GM18526 (cell line): ENCODE results near the gene CPD.

Experiments
- POLR2A ChIP-seq: IDR thresholded peaks from 3 replicates; pipeline ENCODE4 v1.6.1; 2011; ENCODE audit not compliant: insufficient read length; ENCODE audit errors: extremely low read depth

CPD gene

GRCh38 chr17:30376621-30377452 is 1.9 kb upstream of the CPD start:
- TF ChIP-seq POLR2A = no peak

- TF ChIP-seq POLR2A = no peak
These were observed 1.0 kb upstream of the CPD start for GRCh38 chr17:30377574-30378240.

- TF ChIP-seq POLR2A = no peak
These were observed 394 bp upstream of the CPD start for GRCh38 chr17:30378241-30378824.

GRCh38 chr17:30379303-30379902 is 676 bp downstream of the CPD start:
- no peak for TF ChIP-seq POLR2A

DNA sequence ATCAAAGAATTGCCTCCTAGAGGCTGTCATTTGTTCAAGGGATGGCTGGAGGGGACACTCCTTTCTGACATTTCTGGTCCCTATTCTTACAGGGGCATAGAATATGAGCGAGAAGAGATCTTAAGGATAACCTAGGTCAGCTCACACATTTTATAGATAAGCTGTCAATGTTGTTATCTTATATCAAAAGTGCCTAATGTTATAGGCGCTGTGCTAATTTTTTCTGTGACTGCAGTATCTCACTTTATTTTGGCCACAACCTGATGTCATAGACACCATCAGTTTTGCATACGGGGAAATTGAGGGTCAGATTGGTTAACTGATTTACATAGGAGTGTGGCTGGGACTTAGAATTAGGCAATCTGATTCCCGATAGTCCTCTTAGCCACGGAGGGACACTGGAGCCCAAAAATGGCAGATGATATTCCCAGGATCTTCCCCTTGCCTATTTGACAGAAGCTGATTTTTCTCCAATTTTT is 1.2 kb downstream of the CPD start:
- TF ChIP-seq POLR2A = no peak

GRCh38 chr17:30380643-30381339 is 2.1 kb downstream of the CPD start:
- no peak for TF ChIP-seq POLR2A

DNA sequence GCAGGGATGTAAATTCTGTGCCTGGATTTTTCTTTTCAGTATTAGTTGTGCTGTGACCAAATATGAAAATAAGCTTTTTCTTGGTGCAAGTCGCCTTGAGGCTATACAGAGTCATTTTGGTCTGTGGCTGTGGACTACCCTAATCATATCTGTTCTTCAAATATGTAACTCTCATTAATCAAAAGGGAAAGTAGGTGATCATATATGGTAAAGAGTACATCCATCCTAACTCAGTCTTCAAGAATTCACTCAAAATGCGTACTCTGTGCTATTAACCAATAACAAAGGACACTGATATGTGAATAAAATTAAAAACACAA is 2.6 kb downstream of the CPD start:
- no peak for TF ChIP-seq POLR2A

GRCh38 chr17:30382345-30382744 is 3.6 kb downstream of the CPD start:
- TF ChIP-seq POLR2A = no peak

DNA sequence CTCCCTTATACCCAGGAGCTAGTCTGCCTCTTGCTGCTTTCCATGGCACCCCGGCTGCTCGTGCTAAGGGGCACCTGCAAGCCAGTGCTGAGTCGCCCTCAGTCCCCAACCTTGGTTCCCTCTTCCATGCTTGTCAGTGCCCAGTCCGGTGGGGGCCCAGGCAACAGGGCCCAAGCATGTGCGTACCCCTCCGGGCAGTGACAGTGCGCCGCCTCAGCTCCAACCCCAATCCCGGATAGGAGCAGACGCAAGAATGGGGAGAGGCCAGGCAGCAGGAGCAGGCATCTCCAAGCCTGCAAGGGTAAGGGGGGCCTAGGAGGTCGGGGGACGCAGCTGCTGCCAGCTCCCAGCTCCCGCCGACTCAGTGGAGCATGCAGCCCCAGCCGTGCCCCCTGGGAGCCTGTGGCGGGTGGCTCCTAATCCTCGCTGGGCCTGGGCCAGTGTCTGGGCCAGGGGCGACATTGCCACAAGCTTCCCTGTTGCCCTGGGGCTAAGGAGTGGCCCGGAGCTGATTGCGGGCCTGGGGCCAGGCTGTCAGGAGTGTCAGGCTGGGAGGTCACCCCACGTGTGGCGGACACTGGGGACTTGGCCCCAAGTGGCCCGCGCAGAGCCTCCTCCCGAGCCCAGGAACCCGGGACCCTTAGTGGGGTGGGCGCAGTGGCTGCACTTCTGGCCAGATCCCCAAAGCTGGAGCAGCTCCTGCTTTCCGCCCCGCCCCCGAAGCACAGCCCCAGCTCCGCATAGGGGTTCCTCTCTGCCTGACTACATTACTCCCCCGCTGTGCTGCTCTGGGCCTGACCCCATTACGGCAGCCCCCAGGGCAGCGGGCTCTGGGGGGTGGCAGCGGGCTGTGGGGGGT is 9.8 kb downstream of the CPD start:
- TF ChIP-seq POLR2A = no peak

- no peak for TF ChIP-seq POLR2A
These were observed 11.1 kb downstream of the CPD start for GRCh38 chr17:30389756-30390300.

- no peak for TF ChIP-seq POLR2A
These were observed 12.8 kb downstream of the CPD start for GRCh38 chr17:30391534-30391933.

DNA sequence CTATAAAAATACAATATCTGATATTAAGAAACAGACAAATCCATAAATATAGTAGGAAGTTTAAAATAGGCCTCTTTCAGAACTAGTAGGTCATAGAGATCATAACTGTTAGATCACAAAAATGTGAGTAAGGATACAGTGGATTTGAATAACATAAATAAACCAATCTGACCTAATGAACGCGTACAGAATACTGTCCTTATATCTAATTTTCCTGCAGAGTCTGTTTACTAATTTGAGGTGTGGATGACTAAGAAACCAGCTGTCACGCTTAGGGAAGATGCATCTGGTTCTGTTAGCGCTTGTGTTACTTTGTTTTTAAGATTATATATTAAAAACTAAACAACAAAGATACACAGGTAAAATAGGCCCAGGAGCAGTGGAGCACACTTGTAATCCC is 14.8 kb downstream of the CPD start:
- no peak for TF ChIP-seq POLR2A

DNA sequence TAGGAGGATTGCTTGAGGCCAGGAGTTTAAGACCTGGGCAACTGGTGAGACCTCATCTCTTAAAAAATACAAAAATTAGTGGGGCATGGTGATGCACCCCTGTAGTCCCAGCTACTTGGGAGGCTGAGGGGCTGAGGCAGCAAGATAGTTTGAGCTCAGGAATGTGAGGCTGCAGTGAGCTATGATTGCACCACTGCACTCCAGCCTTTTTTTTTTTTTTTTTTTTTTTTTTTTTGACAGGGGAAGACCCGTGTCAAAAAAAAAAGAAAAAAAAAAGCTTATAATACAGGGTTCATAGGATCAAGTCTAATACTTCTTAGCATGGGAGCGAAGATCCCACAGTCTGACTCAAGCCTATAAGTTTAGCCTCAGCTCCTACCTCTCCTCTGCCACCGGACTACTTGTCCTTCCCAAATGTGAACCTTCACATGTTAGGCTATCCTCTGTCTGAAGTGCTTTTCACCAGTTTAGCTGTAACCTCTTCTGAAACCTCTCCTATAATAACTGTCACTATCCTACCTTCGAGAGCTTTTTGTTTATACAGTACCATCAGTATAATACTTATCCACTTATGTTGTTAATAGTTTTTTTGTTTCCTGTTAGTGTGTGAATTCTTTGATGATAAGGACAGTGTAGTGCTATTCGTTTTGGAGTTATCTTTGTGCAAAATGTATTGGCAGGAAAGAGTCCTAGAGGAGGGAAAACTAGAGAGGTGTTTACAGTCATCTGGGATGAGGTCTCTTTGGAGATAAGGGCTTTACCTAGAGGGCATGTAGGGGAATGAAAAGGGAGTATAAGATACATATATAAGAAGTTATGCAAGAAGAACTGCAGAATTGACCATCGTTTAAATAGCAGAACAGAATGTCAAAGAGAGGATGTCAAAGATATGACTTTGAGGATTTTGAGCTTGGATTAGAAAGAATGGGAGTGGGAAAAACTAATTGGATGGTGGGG is 15.5 kb downstream of the CPD start:
- TF ChIP-seq POLR2A = no peak

DNA sequence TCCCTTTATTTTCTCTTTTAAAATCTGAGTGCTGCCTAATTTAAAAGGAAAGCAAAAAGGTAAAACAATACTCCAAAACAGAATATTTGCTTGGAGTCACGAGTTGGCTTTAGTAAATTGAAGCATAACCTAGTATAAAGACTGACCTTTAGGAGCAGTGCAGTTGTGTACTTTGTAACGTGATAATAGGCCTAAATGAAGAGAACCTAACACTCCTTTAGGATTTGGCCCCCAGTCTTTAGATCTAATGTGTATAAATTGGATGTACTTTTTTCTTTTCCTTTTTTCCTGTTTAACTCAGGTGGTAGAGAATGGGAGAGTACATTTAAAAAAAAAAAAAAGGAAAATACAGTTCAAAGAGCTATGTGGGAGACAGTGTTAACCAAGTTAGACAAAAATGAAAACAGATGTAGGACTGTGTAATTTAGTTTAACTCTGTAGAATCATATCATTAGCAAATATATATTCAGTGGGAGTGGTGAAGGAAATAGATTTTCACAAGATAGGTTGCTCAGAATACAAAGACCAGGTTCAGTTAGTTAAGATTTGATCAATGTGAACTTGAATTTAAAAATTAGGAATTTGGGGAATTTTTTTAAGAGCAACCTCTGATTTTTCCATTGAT is 16.8 kb downstream of the CPD start:
- TF ChIP-seq POLR2A = no peak
